GM21825 (cell line): ENCODE measurements around the gene MFAP1.

Experiments
- ATAC-seq: cut with Tn5 transposase; IDR thresholded peaks from one replicate; pipeline ENCODE4 v1.9.1; 2021; ENCODE audit warnings: mild to moderate bottlenecking, moderate library complexity; ENCODE audit not compliant: unreplicated experiment

Gene MFAP1

GRCh38 chr15:43777267-43777914, 47.1 kb downstream of the MFAP1 start:
- peak; percentile 51 for ATAC-seq

- peak; percentile 31 for ATAC-seq
Measured at GRCh38 chr15:43776718-43777266, 47.7 kb downstream of the MFAP1 start, which contains the start of gene ELL3. Gene ELL3 (minus strand): TSS chr15:43776966. CDS start chr15:43776901, 65 bp downstream.

GRCh38 chr15:43776101-43776717, 48.3 kb downstream of the MFAP1 start:
- peak; percentile 63 for ATAC-seq

GRCh38 chr15:43775411-43775965, 49.0 kb downstream of the MFAP1 start:
- no peak for ATAC-seq

DNA sequence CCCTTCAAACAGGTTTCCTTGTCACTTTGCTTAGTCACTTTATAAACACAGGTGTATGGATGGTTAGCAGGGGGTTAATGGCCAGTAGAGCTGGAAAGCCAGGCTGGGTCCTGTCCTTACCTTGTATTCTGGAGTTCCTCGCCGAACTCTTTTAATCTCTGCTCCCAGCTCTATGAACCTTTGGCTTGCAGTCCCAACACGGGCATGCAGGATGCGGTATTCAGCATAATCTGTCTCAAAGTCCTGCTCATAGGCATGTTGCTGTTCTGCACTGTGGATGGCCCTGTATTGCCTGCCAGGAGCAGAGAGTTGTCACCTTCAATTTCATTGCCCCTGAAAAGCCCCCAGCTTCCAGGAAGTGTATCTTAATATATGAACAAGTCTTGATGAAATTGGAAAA, 50.4 kb downstream of the MFAP1 start:
- no peak for ATAC-seq

GRCh38 chr15:43772624-43773023, 51.9 kb downstream of the MFAP1 start:
- ATAC-seq: no peak

DNA sequence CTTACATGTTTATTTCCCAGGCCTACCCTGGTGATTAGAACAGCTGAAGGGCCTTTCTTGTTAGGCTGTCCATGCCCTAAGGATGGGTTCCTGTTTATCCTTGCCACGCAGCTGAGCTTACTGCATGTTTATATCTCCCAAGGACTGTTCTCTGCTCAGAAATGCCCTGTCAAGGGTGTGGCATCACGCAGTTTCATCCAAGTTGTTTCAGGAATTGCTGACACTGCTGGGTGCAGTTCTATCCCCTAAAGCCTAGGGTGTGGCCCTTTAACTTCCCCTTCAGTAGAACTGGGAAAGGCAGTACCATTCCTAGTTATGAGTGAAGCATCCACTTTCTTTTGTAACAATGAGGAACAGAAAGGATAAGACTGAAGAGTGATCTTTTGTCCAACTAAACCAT, 52.7 kb downstream of the MFAP1 start:
- no peak for ATAC-seq

DNA sequence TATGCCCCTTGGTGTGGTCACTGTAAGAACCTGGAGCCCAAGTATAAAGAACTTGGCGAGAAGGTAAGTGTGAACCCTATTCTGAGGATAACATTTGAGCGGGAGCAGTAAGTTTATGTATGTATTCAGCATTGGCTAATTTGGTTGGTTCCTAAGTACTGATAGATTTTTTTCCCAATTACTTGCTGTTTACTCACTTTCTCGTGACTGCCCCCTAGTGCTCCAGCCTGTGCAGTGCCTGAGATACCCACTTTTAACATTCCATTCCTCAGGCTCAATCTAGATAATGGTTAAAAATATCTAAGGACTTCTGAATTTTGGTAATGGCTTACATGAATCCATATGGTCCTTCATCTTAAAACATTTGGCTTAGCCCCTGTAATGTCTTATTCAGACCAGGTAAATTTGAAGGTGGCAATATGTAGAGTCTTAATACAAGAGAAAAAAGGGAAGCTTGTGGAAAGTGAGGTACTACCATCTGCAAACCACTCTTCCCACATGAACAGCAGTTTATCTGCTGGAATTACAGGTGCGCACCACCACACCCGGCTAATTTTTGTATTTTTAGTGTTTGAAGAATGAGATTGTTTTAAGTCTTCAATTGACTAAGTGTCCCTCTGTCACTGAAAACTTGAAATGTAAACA, 54.8 kb downstream of the MFAP1 start:
- ATAC-seq: no peak

- ATAC-seq: no peak
Measured at GRCh38 chr15:43763819-43764446, 60.6 kb downstream of the MFAP1 start.

GRCh38 chr15:43762824-43763223, 61.7 kb downstream of the MFAP1 start:
- no peak for ATAC-seq
